ENCODE data around the gene AGAP1. TPM values are rescaled to one million over a fixed set of nuclear protein-coding genes. Genes with fewer than 3 reads are reported as not detected.
"Not testable (repeated sequence)": the region's sequence is repeated elsewhere in the genome, so short reads cannot be mapped to it uniquely, and the experiment has no call there.

The AGAP1 gene
- total RNA-seq, 3 donors from 2014 or later (not counting 1 experiment from before 2014, with no cell fraction given) = 42.0 to 56.4 (median 45.7) TPM

DNA sequence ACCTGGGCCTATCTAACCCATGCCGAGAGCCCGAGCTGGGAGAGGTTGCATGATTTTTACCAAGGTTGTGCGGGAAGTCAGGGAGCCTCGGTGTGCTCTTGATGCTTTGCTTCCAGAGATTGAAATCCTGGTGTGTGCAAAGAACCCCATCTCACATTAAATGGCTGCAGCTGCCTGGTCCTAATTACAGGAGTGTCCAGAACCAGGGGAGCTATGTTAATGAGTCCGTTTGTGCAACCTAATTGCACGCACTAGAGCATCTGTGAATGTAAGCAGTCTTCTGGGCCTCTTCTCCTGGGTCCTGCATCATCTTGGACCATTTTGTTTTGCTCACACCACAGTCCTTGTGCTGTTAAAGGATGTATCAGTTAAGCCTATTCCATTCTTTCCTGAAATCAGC, 263.8 kb downstream of the AGAP1 start:
- ATAC-seq = no peak
- Histone ChIP-seq H3K27ac (ENCODE audit: low read length) (no peak overlapping the region), H3K27me3 (ENCODE audit: control insufficient read depth, insufficient read depth, low read length) (no peaks in the 10 kb centered on the region), H3K4me1 (ENCODE audit: control insufficient read depth, insufficient read depth, low read length) (no peaks in the 10 kb centered on the region), H3K36me3 (ENCODE audit: control insufficient read depth, insufficient read depth, low read length) (no peaks in the 10 kb centered on the region), H3K4me3 (ENCODE audit: low read length) (no peak overlapping the region), H3K9me3 (ENCODE audit: control insufficient read depth, insufficient read depth, low read length) (no peaks in the 10 kb centered on the region)
- Mint-ChIP-seq H3K27me3 (ENCODE audit: low read depth in 2 of 2) (no peaks in the 10 kb centered on the region), H3K9me3 (no peaks in the 10 kb centered on the region), H3K27ac (no peak overlapping the region), H3K4me1 (peaks cover 0 to 5% of the 10 kb centered on the region in 2 donors), H3K4me3 (no peak overlapping the region), H3K36me3 (no peaks in the 10 kb centered on the region)
- TF ChIP-seq, protein P1, sequence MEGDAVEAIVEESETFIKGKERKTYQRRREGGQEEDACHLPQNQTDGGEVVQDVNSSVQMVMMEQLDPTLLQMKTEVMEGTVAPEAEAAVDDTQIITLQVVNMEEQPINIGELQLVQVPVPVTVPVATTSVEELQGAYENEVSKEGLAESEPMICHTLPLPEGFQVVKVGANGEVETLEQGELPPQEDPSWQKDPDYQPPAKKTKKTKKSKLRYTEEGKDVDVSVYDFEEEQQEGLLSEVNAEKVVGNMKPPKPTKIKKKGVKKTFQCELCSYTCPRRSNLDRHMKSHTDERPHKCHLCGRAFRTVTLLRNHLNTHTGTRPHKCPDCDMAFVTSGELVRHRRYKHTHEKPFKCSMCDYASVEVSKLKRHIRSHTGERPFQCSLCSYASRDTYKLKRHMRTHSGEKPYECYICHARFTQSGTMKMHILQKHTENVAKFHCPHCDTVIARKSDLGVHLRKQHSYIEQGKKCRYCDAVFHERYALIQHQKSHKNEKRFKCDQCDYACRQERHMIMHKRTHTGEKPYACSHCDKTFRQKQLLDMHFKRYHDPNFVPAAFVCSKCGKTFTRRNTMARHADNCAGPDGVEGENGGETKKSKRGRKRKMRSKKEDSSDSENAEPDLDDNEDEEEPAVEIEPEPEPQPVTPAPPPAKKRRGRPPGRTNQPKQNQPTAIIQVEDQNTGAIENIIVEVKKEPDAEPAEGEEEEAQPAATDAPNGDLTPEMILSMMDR (IDR thresholded peaks at IDR 0.05) = no peak
- intact Hi-C loops (cut with micrococcal nuclease) = no loop called here
- DNase-seq = no peak
- WGBS (ENCODE audit: insufficient coverage) = 92% methylated on average over 6 of the region's 6 CpGs

DNA sequence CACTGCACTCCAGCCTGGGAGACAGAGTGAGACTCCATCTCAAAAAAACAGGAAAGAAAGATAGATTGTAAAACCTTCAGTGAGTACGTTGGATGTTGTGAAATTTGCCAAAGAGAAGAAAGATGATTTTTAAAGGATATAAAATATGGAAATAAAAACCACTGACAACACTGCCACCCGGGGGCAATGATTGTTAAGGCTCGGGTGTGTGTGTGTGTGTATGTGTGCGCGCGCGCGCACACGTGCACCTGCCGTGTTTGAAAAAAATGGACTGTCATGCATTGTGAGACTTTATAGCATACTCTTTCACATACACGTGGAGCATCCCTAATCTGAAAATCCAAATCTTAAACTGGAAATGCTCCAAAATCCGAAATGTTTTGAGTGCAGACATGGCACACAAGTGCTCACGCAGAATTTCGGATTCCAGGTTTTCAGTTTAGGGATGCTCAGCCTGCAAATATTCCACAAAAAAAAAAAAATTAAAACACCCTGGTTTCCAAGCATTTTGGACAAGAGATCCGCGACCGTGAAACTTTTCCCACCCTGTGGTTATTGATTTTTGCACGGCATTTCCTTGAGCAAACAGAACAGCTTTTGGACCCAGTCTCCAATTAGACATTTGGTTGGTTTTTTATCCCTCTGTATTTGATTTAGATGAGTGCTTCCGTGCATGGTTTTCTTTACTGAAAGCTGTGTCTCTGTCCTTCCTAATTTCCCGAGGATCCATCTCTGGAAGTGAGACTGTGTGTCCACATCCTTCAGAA, 269.2 kb downstream of the AGAP1 start:
- TF ChIP-seq, protein P1 (IDR thresholded peaks at IDR 0.05) = no peak
- no peak overlapping the region for H3K27ac ChIP-seq (ENCODE audit: low read length)
- H3K9me3 Mint-ChIP-seq = no peaks in the 10 kb centered on the region
- no peak overlapping the region for H3K4me3 Mint-ChIP-seq
- DNase-seq (no peak), ATAC-seq (no peak)
- H3K4me1 ChIP-seq (ENCODE audit: control insufficient read depth, insufficient read depth, low read length) = no peaks in the 10 kb centered on the region
- H3K4me3 ChIP-seq (ENCODE audit: low read length) = no peak overlapping the region
- WGBS (ENCODE audit: insufficient coverage) = 89% methylated on average over 20 of the region's 20 CpGs
- no peaks in the 10 kb centered on the region for H3K27me3 ChIP-seq (ENCODE audit: control insufficient read depth, insufficient read depth, low read length)
- H3K27ac Mint-ChIP-seq = no peak overlapping the region
- H3K36me3 Mint-ChIP-seq = no peaks in the 10 kb centered on the region
- H3K9me3 ChIP-seq (ENCODE audit: control insufficient read depth, insufficient read depth, low read length) = no peaks in the 10 kb centered on the region
- H3K36me3 ChIP-seq (ENCODE audit: control insufficient read depth, insufficient read depth, low read length) = no peaks in the 10 kb centered on the region
- no peaks in the 10 kb centered on the region for H3K27me3 Mint-ChIP-seq (ENCODE audit: low read depth in 2 of 2)
- intact Hi-C loops (cut with micrococcal nuclease) = no loop called here
- H3K4me1 Mint-ChIP-seq = peaks cover 4 to 5% of the 10 kb centered on the region in 2 donors

DNA sequence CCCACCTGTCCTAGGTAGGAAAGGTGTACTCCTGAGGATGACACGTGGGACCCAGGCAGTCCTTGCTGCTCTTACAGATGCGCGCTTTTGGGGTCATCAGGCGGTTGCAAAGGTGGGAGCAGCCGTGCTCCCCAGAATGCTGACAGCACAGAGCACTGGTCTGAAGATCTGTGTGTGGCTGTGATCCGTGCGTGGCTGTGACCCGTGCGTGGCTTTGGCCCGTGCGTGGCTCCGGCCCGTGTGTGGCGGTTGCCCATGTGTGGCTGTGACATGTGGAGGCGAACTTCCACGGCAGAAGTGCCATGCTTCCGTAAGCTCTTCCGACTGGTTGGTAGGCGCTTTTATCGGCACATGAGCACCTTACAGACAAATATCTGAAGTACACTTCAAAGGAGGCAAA, 270.0 kb downstream of the AGAP1 start:
- Histone ChIP-seq H3K4me3 (ENCODE audit: low read length) (no peak overlapping the region), H3K36me3 (ENCODE audit: control insufficient read depth, insufficient read depth, low read length) (no peaks in the 10 kb centered on the region), H3K27ac (ENCODE audit: low read length) (no peak overlapping the region), H3K4me1 (ENCODE audit: control insufficient read depth, insufficient read depth, low read length) (no peaks in the 10 kb centered on the region), H3K9me3 (ENCODE audit: control insufficient read depth, insufficient read depth, low read length) (no peaks in the 10 kb centered on the region), H3K27me3 (ENCODE audit: control insufficient read depth, insufficient read depth, low read length) (no peaks in the 10 kb centered on the region)
- DNase-seq (no peak), ATAC-seq (peak in 1 of 3 donors; percentile 8)
- intact Hi-C loops (cut with micrococcal nuclease) = no loop called here
- Mint-ChIP-seq H3K27me3 (ENCODE audit: low read depth in 2 of 2) (no peaks in the 10 kb centered on the region), H3K4me1 (peaks cover 4 to 5% of the 10 kb centered on the region in 2 donors), H3K36me3 (no peaks in the 10 kb centered on the region), H3K27ac (no peak overlapping the region), H3K9me3 (no peaks in the 10 kb centered on the region), H3K4me3 (no peak overlapping the region)
- TF ChIP-seq, protein P1 (IDR thresholded peaks at IDR 0.05) = no peak
- WGBS (ENCODE audit: insufficient coverage) = 92% methylated on average over 20 of the region's 20 CpGs

DNA sequence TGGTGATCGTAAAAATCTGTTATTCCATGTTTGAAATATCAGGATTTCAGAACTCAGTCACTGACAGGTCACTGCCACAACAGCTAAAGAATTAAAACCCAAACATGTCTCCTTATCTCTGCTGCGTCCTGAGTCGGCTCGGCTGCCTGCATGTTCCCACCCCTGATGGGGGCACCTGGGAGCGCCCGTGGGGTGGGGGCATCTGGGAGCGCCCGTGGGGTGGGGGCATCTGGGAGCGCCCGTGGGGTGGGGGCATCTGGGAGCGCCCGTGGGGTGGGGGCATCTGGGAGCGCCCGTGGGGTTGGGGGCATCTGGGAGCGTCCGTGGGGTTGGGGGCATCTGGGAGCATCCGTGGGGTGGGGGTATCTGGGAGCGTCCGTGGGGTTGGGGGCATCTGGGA, 270.6 kb downstream of the AGAP1 start:
- ATAC-seq; H3K36me3 Mint-ChIP-seq; H3K27me3 ChIP-seq (ENCODE audit: control insufficient read depth, insufficient read depth, low read length); H3K27me3 Mint-ChIP-seq (ENCODE audit: low read depth in 2 of 2); H3K4me3 Mint-ChIP-seq; H3K27ac ChIP-seq (ENCODE audit: low read length); intact Hi-C loops (cut with micrococcal nuclease); H3K9me3 ChIP-seq (ENCODE audit: control insufficient read depth, insufficient read depth, low read length); H3K4me1 Mint-ChIP-seq; H3K36me3 ChIP-seq (ENCODE audit: control insufficient read depth, insufficient read depth, low read length); H3K9me3 Mint-ChIP-seq; H3K4me3 ChIP-seq (ENCODE audit: low read length); H3K4me1 ChIP-seq (ENCODE audit: control insufficient read depth, insufficient read depth, low read length); DNase-seq; H3K27ac Mint-ChIP-seq: not testable (repeated sequence)
- WGBS (ENCODE audit: insufficient coverage) = 94% methylated on average over 8 of the region's 19 CpGs

All from natural killer cell (primary cell).